Measurements from ENCODE around the gene DMKN. TPM values are rescaled to one million over a fixed set of nuclear protein-coding genes. Genes with fewer than 3 reads are reported as not detected.

The DMKN gene
- total RNA-seq, 1 donor from 2014 or later: 161 TPM

DNA sequence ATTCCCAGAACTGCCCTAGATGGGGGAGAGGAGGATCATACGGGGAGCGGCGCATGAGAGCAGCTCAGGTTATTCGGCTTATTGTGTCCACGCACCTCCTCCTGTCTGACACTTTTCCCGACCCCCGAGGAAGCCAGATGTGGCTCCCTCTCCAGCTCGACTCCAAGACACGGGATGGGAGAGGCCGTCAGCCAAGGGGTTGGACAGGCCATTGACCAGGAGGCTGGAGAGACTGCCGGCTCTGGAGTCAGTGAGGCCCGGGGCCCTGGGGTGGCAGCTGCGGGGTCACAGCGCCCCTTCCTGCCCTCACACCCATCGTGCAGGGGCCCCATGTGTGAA is 2.9 kb downstream of the DMKN start:
- peaks cover 2% of the 10 kb centered on the region for H3K36me3 Mint-ChIP-seq
- H3K4me3 Mint-ChIP-seq: peak overlapping the region; percentile 97
- TF ChIP-seq, protein P1, sequence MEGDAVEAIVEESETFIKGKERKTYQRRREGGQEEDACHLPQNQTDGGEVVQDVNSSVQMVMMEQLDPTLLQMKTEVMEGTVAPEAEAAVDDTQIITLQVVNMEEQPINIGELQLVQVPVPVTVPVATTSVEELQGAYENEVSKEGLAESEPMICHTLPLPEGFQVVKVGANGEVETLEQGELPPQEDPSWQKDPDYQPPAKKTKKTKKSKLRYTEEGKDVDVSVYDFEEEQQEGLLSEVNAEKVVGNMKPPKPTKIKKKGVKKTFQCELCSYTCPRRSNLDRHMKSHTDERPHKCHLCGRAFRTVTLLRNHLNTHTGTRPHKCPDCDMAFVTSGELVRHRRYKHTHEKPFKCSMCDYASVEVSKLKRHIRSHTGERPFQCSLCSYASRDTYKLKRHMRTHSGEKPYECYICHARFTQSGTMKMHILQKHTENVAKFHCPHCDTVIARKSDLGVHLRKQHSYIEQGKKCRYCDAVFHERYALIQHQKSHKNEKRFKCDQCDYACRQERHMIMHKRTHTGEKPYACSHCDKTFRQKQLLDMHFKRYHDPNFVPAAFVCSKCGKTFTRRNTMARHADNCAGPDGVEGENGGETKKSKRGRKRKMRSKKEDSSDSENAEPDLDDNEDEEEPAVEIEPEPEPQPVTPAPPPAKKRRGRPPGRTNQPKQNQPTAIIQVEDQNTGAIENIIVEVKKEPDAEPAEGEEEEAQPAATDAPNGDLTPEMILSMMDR (IDR thresholded peaks at IDR 0.05; ENCODE audit: unreplicated experiment): peak; percentile 53
- peaks cover 15% of the 10 kb centered on the region for H3K4me1 Mint-ChIP-seq
- no peak for DNase-seq (ENCODE audit: low spot score in 2 of 2, unreplicated experiment in 2 of 2)
- H3K9me3 Mint-ChIP-seq: no peaks in the 10 kb centered on the region
- H3K27me3 Mint-ChIP-seq (ENCODE audit: low read depth): peaks cover 26% of the 10 kb centered on the region
- peak overlapping the region; percentile 98 for H3K27ac Mint-ChIP-seq

DNA sequence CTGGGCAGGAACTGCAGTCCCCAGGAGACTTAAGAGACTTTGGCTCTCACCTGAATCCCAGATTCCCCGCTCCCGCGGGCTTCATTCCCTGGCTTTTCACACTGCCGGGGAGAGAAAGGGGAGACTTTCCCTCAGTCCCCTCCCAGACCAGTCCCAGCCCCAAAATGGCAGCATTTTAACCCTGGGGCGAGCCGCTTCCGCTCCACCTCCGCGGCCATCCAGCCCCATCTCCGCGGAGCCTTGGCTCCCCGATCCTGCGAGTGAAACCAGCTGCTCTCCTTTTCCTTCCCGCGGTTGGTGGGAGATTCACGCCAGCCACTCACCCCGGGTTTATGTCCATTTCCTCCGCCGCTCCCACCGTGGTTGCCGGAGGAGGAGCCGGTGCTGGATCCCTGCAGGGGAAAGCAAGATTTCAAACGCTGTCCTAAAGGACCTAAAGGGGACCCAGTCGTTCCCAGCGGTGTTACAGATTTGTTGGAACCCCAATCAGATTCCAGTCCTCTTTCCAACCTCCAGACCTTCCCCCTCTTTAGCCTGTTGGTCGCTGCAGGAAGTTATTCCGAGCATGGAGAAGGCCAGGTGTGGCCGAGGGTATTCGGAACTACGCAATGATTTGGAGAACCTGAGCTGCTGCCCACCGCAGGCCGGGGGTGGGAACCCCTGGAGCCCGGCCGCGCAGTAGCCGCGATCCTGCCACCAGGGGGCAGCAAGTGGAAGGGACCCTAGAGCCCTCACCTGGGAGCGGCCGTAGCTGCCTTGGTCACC is 3.4 kb downstream of the DMKN start:
- Mint-ChIP-seq H3K4me3 (peak overlapping the region; percentile 97), H3K36me3 (peaks cover 7% of the 10 kb centered on the region), H3K9me3 (no peaks in the 10 kb centered on the region), H3K27me3 (ENCODE audit: low read depth) (peaks cover 26% of the 10 kb centered on the region), H3K4me1 (peaks cover 15% of the 10 kb centered on the region), H3K27ac (peak overlapping the region; percentile 98)
- peak; percentile 79 to 97 for DNase-seq (ENCODE audit: low spot score in 2 of 2, unreplicated experiment in 2 of 2)
- TF ChIP-seq, protein P1 (IDR thresholded peaks at IDR 0.05; ENCODE audit: unreplicated experiment): peak; percentile 98

DNA sequence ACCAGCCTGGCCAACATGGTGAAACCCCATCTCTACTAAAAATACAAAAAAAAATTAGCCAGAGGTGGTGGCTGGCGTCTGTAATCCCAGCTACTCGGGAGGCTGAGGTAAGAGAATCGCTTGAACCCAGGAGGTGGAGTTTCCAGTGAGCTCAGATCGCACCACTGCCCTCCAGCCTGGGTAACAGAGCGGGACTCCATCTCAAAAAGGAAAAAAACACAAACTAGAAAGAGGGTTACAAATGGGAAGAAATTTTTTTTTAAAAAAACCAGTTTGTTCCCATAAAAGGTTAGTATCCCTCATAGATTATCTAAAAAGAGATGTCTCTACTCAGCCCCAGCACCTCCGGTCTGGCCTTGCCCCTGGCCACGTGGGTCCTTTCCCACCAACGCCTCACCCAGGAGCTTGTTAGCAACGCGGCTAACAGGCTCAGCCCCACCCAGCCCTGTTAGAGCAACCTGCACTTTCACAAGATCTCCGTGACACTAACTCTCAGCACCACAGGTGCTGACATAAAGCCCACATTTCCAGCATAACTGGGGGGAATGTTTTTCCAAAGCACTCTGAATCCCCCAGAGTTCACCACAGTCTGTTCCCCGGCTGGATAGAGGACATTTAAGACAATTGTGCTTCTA is 4.3 kb downstream of the DMKN start:
- H3K27me3 Mint-ChIP-seq (ENCODE audit: low read depth): peaks cover 22% of the 10 kb centered on the region
- peaks cover 15% of the 10 kb centered on the region for H3K4me1 Mint-ChIP-seq
- DNase-seq (ENCODE audit: low spot score in 2 of 2, unreplicated experiment in 2 of 2): no peak
- no peaks in the 10 kb centered on the region for H3K9me3 Mint-ChIP-seq
- peak overlapping the region; percentile 97 for H3K4me3 Mint-ChIP-seq
- peaks cover 7% of the 10 kb centered on the region for H3K36me3 Mint-ChIP-seq
- TF ChIP-seq, protein P1 (IDR thresholded peaks at IDR 0.05; ENCODE audit: unreplicated experiment): no peak
- H3K27ac Mint-ChIP-seq: peak overlapping the region; percentile 98

DNA sequence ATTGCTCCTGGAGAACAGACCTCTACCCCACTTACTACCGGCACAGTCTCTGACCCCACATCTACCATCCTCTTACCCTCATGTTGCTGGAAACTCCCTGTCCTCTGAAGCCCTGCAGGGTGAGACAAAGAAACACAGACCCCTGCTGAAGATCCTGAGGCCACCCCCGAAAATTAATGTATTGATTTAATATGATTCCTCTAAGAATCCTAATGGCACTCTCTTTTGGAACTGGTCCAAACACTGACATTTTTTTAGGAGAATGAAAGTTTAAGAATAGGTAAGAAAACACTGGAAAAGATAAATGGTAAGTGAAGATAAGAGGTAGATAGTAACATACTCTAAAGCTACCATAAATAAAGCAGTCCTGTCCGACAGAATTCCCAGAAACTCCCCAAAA is 5.3 kb downstream of the DMKN start:
- Mint-ChIP-seq H3K36me3 (peaks cover 8% of the 10 kb centered on the region), H3K9me3 (no peaks in the 10 kb centered on the region), H3K4me1 (peaks cover 15% of the 10 kb centered on the region), H3K27ac (no peak overlapping the region), H3K27me3 (ENCODE audit: low read depth) (peaks cover 12% of the 10 kb centered on the region), H3K4me3 (no peak overlapping the region)
- DNase-seq (ENCODE audit: low spot score in 2 of 2, unreplicated experiment in 2 of 2): no peak
- TF ChIP-seq, protein P1 (IDR thresholded peaks at IDR 0.05; ENCODE audit: unreplicated experiment): no peak

DNA sequence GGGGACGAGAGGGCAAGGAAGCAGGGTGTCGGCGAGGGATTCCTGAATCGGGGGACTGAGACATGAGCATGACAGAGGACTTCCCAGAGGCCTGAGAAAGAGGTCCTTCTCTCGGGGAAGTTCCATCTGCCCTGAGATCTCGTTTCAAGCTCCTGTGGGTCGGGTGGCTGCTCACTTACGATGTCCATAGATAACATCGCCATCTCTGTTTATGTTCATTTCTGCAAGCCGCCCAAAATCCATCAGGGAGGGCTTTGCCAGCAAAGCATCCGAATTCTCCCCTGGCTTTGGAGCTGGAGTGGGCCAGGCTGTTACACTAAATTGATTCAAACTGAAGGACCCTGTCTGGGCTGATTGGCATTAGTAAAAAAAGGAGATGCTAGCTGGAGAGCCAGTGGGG is 5.9 kb downstream of the DMKN start:
- no peak for DNase-seq (ENCODE audit: low spot score in 2 of 2, unreplicated experiment in 2 of 2)
- H3K4me1 Mint-ChIP-seq: peaks cover 15% of the 10 kb centered on the region
- H3K27me3 Mint-ChIP-seq (ENCODE audit: low read depth): peaks cover 6% of the 10 kb centered on the region
- no peak overlapping the region for H3K27ac Mint-ChIP-seq
- H3K4me3 Mint-ChIP-seq: no peak overlapping the region
- peaks cover 10% of the 10 kb centered on the region for H3K36me3 Mint-ChIP-seq
- TF ChIP-seq, protein P1 (IDR thresholded peaks at IDR 0.05; ENCODE audit: unreplicated experiment): no peak
- H3K9me3 Mint-ChIP-seq: no peaks in the 10 kb centered on the region

Measured in mesothelial cell of epicardium (in vitro differentiated cells).